ENCODE measurements around the gene CAVIN3.
A peak's percentile ranks its signal among the peaks of the same experiment; 100 is the strongest.

CAVIN3 gene

GRCh38 chr11:6319704-6320410 is 444 bp downstream of the CAVIN3 start:
- TF ChIP-seq CTCF (IDR thresholded peaks at IDR 0.05; ENCODE audit: extremely low read depth, insufficient read depth, missing control alignments), result no peak
- DNase-seq (ENCODE audit: low spot score), result peak; percentile 59
- in situ Hi-C loops (cut with MboI; ENCODE audit: low pct_unique_long_range_greater_than_20kb, low sequenced_read_pairs, unreplicated experiment), result no loop called here

GRCh38 chr11:6319001-6319703 is 1.1 kb downstream of the CAVIN3 start:
- DNase-seq (ENCODE audit: low spot score), result peak; percentile 17
- in situ Hi-C loops (cut with MboI; ENCODE audit: low pct_unique_long_range_greater_than_20kb, low sequenced_read_pairs, unreplicated experiment), result no loop called here
- no peak for TF ChIP-seq CTCF (IDR thresholded peaks at IDR 0.05; ENCODE audit: extremely low read depth, insufficient read depth, missing control alignments)

- in situ Hi-C loops (cut with MboI; ENCODE audit: low pct_unique_long_range_greater_than_20kb, low sequenced_read_pairs, unreplicated experiment), result no loop called here
- TF ChIP-seq CTCF (IDR thresholded peaks at IDR 0.05; ENCODE audit: extremely low read depth, insufficient read depth, missing control alignments), result no peak
- no peak for DNase-seq (ENCODE audit: low spot score)
Observed at GRCh38 chr11:6318204-6318603, 2.1 kb downstream of the CAVIN3 start.

- peak; percentile 80 for DNase-seq (ENCODE audit: low spot score)
- peak; percentile 91 for TF ChIP-seq CTCF (IDR thresholded peaks at IDR 0.05; ENCODE audit: extremely low read depth, insufficient read depth, missing control alignments)
- in situ Hi-C loops (cut with MboI; ENCODE audit: low pct_unique_long_range_greater_than_20kb, low sequenced_read_pairs, unreplicated experiment), result no loop called here
Observed at GRCh38 chr11:6315811-6316425, 4.4 kb downstream of the CAVIN3 start.

- in situ Hi-C loops (cut with MboI; ENCODE audit: low pct_unique_long_range_greater_than_20kb, low sequenced_read_pairs, unreplicated experiment), result no loop called here
- DNase-seq (ENCODE audit: low spot score), result no peak
- no peak for TF ChIP-seq CTCF (IDR thresholded peaks at IDR 0.05; ENCODE audit: extremely low read depth, insufficient read depth, missing control alignments)
Observed at GRCh38 chr11:6312106-6312505, 8.2 kb downstream of the CAVIN3 start.

- in situ Hi-C loops (cut with MboI; ENCODE audit: low pct_unique_long_range_greater_than_20kb, low sequenced_read_pairs, unreplicated experiment), result no loop called here
- TF ChIP-seq CTCF (IDR thresholded peaks at IDR 0.05; ENCODE audit: extremely low read depth, insufficient read depth, missing control alignments), result no peak
- DNase-seq (ENCODE audit: low spot score), result no peak
Observed at GRCh38 chr11:6307876-6308275, 12.4 kb downstream of the CAVIN3 start.
